ENCODE results near the gene SEMA5A.

SEMA5A gene

DNA sequence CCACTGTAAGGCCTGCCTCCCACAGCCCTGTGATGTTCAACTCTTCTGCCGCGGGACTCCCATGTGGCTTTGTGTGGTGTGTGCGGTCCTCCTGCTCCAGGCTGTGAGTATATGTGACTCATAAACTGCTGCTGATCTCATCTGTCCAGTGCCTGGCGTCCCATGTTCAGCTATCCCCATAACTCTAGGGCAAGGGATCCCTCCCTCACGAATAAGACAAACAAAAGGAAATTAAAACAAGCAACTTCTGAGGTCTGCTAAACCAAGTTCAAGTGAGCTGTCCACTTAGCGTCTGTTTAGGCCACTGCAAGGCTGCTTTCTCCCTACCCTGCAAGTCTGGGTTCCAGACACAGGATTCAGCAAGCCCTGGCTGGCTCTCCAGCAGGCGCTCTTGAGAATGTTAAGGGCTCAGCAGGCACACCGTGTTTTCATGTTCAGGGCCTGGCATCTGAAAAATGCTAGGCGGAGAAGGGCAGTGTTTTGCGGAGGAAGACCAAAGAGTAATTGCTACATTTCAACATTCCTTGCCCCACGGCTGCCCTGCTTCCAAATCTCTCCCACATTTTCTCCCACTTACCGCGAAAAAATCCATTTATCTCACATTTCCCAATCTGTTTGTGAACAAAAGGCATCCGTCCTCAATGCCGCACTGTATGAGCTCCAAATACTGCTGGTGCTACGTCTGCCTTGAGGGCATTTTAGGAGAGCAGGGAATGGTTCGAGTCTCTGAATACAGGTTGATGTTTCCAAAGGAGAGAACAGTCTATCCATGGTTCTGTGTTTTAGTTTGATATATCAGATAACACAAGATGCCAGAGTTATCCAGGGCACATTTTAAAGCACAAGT lies 280.2 kb downstream of the SEMA5A start:
- no peak for DNase-seq
- in situ Hi-C loops (cut with MboI; ENCODE audit: low pct_unique_long_range_greater_than_20kb, low sequenced_read_pairs) = no loop called here

DNA sequence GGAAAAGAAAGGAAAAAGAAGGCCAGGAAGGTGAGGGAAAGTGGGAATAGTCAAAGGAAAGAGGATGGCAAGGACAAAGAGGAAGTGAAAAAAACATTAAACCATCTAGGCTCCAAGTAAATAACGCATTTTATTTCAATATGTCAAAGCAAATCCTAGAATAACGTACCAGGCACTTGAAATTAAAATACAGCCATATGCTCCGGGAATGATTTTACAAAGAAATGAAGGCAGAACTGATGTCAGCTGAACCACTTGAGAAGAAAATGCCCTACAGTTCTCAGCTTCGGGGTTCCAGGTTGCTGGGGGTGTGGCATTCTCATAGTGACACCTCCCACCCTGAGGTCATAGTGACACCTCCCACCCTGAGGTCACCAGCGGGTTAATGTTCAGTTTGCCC lies 281.6 kb downstream of the SEMA5A start:
- no peak for DNase-seq
- in situ Hi-C loops (cut with MboI; ENCODE audit: low pct_unique_long_range_greater_than_20kb, low sequenced_read_pairs) = no loop called here

DNA sequence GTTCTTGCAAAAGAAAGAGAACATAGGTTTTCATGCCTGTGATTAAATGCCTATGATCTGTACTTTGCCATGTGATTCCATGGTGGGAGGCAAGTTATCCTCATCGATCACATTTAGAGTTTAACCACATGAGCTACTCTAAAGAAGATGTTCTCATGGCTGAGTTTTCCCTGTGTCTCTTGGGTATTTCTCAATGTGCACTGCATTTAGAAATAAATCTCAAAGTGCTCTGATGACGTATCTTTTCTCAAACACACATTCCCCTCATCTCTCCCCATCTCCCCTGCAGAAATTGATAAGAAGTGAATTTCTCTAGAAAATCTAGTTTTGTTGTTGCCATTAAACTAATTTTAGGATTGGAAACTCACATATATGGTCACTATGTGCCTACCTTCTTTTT lies 282.2 kb downstream of the SEMA5A start:
- in situ Hi-C loops (cut with MboI; ENCODE audit: low pct_unique_long_range_greater_than_20kb, low sequenced_read_pairs) = no loop called here

DNA sequence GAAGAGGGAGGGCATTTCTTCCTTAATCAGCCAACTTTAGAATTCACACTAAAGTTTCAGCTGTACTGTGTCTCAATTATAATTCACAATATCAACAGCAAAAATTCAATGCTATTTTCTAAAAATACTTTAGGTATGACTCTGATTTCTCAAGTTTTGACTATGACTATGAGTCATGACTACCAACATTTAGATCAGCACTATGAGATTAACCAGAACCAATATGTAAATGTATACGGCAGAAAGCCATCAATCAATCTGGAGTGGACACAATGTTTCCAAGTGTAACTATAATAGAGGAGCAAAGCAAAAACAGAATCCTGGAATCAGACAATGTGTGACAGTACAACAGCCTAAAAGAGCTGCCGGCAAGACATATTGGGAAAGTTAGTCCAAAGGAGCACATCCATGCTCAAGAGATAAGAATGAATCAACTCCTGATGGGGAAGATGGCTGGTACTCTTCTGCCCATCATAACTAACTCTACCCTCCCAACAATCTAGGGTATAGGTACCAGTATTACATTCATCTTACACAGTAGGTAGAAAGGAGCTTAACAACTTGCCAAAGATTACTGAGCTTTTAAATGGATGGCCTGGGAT lies 294.4 kb downstream of the SEMA5A start:
- in situ Hi-C loops (cut with MboI; ENCODE audit: low pct_unique_long_range_greater_than_20kb, low sequenced_read_pairs) = no loop called here
- DNase-seq = no peak

More for the DNA sequence above, 282.2 kb downstream of the SEMA5A start:
- DNase-seq = no peak

DNA sequence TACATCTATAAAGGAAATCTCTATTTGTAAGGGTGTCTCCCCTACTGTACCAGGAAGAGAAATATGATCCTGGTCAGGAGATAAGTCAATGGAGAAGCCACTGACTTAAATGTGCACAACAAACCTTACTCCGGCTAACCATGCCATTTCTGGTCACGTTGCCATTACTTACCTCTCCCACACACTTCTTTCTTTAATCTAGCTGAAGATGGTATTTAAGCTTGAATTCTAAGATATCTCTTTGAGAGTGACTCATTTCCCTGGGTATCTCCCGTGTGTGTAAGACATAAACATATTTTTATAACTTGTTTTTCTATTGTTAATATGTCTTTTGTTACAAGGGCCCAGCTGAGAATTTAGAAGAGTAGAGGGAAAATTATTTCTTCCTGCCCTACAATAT lies 296.6 kb downstream of the SEMA5A start:
- DNase-seq = no peak
- in situ Hi-C loops (cut with MboI; ENCODE audit: low pct_unique_long_range_greater_than_20kb, low sequenced_read_pairs) = no loop called here

DNA sequence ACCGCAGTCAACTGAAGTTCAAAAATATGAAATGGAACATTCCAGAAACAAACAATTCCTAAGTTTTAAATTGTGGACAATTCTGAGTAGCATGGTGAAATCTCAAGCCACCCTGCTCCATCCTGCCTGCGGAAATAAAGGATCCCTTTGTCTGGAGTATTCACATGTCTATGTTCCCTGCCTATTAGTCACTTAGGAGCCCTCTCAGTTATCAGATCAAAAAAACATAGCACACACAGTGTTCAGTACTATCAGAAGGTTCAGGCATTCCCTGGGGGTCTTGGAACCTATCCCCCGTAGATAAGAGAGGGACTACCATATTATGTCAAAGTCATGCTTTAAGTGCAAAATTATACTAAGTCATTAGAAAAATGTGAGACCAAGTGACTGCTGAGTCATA lies 300.8 kb downstream of the SEMA5A start:
- DNase-seq = no peak
- in situ Hi-C loops (cut with MboI; ENCODE audit: low pct_unique_long_range_greater_than_20kb, low sequenced_read_pairs) = no loop called here

DNA sequence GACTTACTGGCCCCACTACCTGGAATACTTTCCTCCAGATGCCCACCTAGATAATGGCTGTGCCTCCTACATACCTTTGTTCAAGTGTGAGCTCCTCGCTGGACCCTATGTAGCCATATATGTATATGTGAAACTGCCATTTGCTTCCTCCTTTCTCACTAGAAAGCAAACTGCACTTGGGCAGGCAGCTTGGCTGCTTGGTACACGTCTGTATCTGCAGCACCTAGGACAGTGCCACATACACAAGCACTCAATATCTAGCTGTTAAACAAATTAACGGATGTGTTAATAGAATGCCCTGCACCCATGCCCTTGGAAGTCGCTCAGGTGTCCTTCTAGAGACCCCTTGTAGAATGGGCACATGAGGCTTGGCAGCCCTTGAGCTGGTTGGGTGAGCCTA lies 301.5 kb downstream of the SEMA5A start:
- no peak for DNase-seq
- in situ Hi-C loops (cut with MboI; ENCODE audit: low pct_unique_long_range_greater_than_20kb, low sequenced_read_pairs) = no loop called here

DNA sequence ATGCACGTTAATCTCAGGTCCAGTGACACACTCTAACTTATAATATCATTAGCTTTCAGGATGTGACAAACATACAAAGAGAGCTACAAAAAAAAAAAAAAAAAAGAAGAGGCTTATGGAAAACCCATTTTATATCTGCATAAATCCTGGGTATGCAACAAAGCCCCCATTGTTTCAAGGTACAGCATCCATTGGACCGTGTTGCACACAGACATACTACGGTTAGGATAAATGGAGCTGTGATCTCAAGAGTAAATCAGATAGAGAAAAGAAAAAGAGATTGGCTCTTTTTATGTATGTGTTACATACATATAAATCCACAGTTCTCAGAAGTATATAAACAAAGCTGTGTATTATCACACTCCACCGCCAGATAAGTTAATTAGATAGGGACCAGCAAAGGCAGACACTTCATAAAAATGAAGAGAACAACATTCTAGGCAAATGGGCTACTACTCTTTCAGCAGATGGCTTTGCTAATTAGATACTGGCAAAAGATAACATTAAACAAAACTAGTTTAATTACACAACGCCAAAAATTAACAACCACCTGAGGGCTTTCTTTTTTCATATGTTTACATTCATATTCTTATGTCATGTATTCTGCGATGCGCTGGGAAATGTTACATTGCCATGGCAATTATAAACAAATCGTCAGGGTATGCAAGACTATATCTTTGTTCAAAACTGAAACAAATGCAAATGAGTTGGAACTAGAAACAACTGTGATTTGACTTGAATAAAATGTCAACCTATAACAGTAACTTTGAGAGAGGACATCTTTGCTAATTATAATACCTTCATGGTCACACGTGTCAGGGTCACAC lies 304.2 kb downstream of the SEMA5A start:
- in situ Hi-C loops (cut with MboI; ENCODE audit: low pct_unique_long_range_greater_than_20kb, low sequenced_read_pairs) = no loop called here
- no peak for DNase-seq

DNA sequence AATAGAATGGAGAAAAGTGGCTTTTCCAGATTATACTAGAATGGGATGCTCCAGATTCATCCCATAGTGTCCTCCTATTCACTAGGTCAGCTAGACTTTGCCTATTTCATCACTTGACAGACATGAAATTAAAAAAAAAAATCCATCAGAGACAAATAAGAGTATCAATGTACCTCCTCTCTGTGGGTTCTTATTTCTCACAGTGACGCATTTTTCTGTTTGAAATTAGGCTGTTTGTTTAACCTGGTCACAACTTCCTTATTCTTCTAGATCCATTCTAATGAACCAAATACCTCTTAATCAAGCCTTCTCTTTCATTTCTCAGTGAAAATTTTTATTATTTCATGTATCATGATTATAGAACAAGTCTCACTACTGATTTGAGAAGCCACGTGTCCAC lies 305.4 kb downstream of the SEMA5A start:
- DNase-seq = no peak
- in situ Hi-C loops (cut with MboI; ENCODE audit: low pct_unique_long_range_greater_than_20kb, low sequenced_read_pairs) = no loop called here

DNA sequence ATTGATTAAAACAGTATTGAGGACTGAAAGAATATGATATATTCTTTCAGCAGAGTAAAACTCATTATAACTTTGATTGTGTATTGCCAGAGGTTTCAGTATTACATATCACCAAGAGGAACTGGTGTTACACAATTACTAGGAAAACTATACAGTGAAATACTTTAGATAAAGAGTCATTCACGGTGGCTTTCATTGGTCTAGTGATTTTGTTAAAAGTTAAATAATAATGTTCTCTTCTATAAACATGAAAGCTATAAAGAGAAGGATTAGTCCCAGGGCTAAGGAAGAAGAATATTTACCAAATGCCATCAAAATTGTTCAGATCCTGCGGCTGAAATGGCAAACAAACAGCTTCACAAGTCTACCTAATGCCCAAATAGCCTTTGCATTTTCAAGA lies 306.2 kb downstream of the SEMA5A start:
- in situ Hi-C loops (cut with MboI; ENCODE audit: low pct_unique_long_range_greater_than_20kb, low sequenced_read_pairs) = no loop called here
- no peak for DNase-seq

DNA sequence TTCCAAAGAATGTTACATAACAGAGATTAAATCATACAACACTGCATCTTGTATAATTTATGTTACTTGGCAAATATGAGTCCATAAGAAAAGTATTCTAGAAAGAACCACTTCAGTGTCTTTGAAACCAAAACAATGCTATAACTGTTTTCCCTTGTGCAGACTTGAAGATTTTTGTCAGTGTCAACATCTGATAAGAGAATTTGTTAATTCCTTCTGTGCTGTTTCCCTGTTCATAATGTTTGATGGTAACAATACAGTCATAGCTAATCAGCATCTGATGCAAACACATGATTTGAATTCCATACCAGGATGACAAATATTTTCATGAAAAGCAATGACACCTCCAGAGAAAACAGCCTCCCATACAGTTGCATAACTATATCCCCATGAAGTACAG lies 306.8 kb downstream of the SEMA5A start:
- in situ Hi-C loops (cut with MboI; ENCODE audit: low pct_unique_long_range_greater_than_20kb, low sequenced_read_pairs) = no loop called here

DNA sequence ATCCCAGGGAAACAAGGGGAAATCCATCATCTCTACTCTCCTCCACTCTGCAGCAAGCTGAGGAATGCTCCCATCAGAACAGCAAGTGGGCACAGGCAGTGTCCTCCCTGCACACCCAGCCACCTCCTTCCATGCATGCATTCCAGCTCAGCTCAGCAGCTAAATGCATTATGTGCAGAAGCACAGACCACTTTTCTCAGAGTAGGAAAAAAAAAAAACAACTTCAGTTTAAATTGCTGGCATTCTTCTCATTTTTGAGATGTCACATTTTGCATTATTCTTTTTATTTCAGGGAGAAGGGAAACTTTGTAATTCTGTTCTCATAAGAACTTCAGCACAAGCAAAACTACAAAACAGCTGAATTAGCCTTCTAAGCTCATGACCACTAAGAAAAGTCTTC lies 312.2 kb downstream of the SEMA5A start:
- in situ Hi-C loops (cut with MboI; ENCODE audit: low pct_unique_long_range_greater_than_20kb, low sequenced_read_pairs) = no loop called here
- DNase-seq = no peak

More for the DNA sequence above, 306.8 kb downstream of the SEMA5A start:
- DNase-seq = no peak

DNA sequence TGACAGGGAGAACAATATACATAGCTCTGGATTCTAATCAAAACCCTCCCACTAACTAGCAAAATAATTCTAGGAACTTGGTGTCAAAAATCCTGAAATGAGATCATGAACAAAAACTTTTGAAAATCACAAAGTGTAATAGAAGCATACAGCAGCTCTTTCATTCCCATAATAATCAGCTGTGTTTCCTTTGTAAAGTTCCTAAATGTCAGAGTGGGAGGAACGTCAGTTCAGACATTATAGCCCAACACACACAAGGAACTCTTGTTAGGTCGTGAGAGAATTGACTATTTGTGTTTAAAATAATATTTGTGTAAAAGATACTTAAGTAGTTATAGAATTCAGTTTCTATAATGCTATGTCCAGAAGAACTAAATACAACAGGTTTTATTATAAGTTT lies 312.8 kb downstream of the SEMA5A start:
- no peak for DNase-seq
- in situ Hi-C loops (cut with MboI; ENCODE audit: low pct_unique_long_range_greater_than_20kb, low sequenced_read_pairs) = no loop called here

DNA sequence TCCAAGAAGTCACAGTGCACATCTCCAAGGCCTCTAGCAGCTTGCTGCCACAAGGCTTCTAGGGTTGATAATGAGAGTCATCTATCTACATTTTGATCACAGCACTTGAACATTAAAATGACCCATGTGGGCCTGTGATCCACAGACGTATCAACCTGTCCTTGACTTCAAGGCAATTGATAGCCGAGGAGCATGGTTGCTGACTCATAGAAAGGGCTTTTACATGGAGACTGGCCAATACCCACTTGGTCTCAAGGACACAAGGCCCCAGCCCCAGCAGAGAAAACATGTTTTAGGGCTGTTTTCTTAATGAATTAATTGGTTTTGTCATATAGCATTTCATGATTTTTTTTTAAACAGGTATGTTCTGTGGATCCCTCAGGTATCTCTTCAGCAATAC lies 314.0 kb downstream of the SEMA5A start:
- in situ Hi-C loops (cut with MboI; ENCODE audit: low pct_unique_long_range_greater_than_20kb, low sequenced_read_pairs) = no loop called here
- DNase-seq = no peak

DNA sequence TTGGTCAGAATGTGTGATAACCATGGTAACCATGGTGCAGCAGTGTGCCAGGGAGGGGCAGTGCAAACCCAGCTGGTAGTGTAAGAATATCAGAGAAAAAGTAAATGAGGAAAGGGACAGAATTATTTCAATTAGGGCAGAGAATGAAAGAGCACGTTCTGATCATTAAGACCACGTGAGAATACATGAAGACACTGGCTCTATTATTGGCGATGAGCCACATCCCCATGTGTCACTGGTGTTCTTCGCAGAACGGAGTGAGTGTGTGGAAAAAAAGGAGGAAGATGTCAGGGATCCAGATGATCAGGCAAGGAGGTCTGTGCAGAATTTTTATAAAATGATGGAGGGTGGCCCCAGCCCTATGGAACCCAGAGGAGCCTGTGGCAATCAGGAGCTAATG lies 315.5 kb downstream of the SEMA5A start:
- in situ Hi-C loops (cut with MboI; ENCODE audit: low pct_unique_long_range_greater_than_20kb, low sequenced_read_pairs) = no loop called here

DNA sequence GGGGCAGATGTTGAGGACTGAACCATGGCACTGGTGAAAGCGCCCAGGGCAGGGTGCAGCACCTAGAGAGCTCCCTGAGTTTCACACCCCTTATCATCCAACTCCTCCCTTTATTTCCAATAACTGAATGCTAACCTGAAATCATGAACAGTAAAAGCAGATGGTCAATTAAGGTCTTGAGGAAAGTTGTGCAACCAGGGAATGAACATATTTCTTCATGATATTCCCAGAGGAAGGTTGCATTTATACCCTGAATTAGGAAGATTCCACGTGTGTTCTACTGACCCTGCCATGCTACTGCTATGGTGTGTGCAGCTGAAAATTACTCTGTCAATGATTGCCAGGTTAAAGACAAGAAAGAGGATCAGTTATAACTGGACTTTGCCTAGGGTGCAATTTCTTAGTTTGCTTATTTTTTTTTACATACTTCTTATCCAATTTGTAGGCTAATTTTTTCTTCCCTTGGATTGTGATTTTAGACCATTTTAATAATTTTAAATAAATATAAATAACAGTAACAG lies 319.8 kb downstream of the SEMA5A start:
- in situ Hi-C loops (cut with MboI; ENCODE audit: low pct_unique_long_range_greater_than_20kb, low sequenced_read_pairs) = no loop called here
- no peak for DNase-seq

More for the DNA sequence above, 315.5 kb downstream of the SEMA5A start:
- DNase-seq = no peak

DNA sequence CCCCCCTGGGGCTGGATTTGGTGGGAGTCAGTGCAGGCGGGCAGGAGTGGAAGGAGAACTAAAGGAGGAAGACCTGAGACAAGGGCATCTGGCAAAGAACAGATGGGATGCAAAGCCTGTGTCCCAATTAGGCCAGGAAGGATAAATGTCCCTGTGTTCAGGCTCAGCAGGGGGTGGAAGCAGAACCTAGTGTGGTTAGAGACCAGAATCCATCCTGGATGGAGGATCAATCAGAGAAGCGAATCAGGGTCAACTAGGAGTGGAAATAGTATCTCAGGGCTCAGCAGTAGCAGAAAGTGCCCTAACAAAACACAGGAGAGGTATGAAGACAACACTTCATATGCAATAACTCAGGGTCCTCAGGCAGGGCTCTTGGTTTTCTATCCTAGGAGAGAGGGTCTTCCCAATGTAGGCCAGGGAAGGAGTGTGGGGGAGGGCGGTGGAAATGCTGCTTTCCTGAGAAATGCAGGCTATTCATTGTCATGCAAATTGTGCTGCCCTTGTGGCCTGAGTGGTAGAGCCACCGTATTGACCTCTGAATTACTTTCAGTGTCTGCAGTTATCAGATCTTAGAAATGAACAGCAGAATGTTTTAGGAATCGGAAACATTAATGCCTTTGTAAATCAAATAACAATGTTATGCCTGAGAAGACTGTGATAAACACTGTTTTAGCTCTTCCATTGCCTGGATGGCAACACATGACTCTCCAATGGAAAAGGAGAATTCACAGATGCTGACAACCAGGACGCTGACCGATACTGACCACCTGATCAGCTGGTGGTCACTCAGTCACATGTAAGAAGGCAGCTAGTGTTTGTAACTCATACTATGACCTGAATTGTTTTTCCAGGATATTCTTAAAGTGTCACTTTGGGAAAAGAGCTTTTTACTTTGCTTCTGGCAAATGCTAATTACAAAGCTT lies 323.6 kb downstream of the SEMA5A start:
- DNase-seq = no peak
- in situ Hi-C loops (cut with MboI; ENCODE audit: low pct_unique_long_range_greater_than_20kb, low sequenced_read_pairs) = loop anchor here (25.0 kb wide), 1 partner anchor 1285 kb away; no protein-coding TSS in a partner anchor

DNA sequence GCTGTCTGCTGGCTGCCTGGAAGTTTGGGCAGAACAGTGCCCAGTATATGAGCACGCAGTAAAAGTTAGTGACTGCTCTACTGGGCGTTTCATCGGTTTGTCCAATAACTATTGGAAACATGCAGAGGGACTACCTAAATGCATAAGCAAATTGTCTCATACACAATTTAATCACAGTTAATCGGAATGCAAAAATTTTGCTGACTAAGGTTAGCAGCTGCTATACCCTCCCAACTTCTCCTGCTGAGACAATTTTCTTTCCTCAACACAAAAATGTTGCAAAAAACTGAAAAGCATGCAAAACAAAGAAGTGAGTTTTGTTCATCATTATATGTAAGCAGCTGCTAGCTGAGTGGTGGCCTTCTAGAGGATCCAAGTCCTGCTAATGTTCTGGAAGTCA lies 327.5 kb downstream of the SEMA5A start:
- DNase-seq = no peak
- in situ Hi-C loops (cut with MboI; ENCODE audit: low pct_unique_long_range_greater_than_20kb, low sequenced_read_pairs) = loop anchor here (25.0 kb wide), 1 partner anchor 1281 kb away; no protein-coding TSS in a partner anchor

DNA sequence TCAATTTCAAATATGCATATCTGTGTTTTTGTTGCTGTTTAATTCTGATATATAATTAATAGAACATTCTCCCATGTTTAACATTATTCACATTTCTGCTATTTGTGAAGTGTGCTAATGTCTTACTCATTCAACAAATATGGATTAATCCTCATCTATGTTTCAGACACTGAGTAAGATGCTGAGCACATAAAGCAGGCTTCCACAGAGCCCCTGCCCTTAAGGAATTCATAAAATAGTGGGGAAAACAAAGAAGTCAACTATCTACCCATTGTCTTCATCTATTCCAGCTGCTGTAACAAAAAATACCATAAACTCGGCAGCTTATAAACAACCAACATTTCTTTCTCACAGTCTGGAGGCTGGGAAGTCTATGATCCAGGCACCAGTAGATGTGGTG lies 333.3 kb downstream of the SEMA5A start:
- no peak for DNase-seq
- in situ Hi-C loops (cut with MboI; ENCODE audit: low pct_unique_long_range_greater_than_20kb, low sequenced_read_pairs) = loop anchor here (25.0 kb wide), 1 partner anchor 1275 kb away; no protein-coding TSS in a partner anchor

Data from KBM-7 (cell line).